Upper lobe of left lung (tissue), 6 donors: ENCODE results near the gene TNFRSF14. TPM values are rescaled to one million over a fixed set of nuclear protein-coding genes. Genes with fewer than 3 reads are reported as not detected.

Experiments used
- ATAC-seq, 2 donors: fragments of 200-7000 bp; cut with Tn5 transposase; one replicate each; pipeline ENCODE4 v1.9.1; 2022; ENCODE audit warnings: mild to moderate bottlenecking in 2 of 2, moderate library complexity in 2 of 2; ENCODE audit not compliant: low FRiP score in 2 of 2
- DNase-seq, 2 donors: peaks; one replicate each; pipeline ENCODE4 v3.0.0-alpha.2; 2019 to 2020
- H3K27ac ChIP-seq, 4 donors: fragments of 200-600 bp; sonication (generic); one replicate each; pipeline ENCODE4 v1.5.1; 2016 to 2019
- H3K27me3 ChIP-seq, 4 donors: fragments of 200-600 bp; sonication (generic); one replicate each; pipeline ENCODE4 v1.5.1; 2017 to 2019
- H3K36me3 ChIP-seq, 4 donors: fragments of 200-600 bp; sonication (generic); one replicate each; pipeline ENCODE4 v1.5.1; 2016 to 2019
- H3K4me1 ChIP-seq, 4 donors: fragments of 200-600 bp; sonication (generic); one replicate each; pipeline ENCODE4 v1.5.1; 2018 to 2019
- H3K4me3 ChIP-seq, 4 donors: fragments of 200-600 bp; sonication (generic); one replicate each; pipeline ENCODE4 v1.5.1; 2017 to 2019; ENCODE audit warnings: mild to moderate bottlenecking in 2 of 4, moderate library complexity in 1 of 4
- H3K9me3 ChIP-seq, 4 donors: fragments of 200-600 bp; sonication (generic); one replicate each; pipeline ENCODE4 v1.5.1; 2018 to 2019
- EP300 ChIP-seq, 4 donors: sonication (generic); formaldehyde crosslinking; IDR thresholded peaks; one replicate each; pipeline ENCODE4 v1.5.1; 2017; ENCODE audit warnings: antibody characterized with exemption in 4 of 4, control low read depth in 2 of 4
- POLR2A ChIP-seq, 4 donors: fragments of 450-650 bp; IDR thresholded peaks; one replicate each; pipeline ENCODE4 v1.5.1; 2016 to 2017; ENCODE audit warnings: antibody characterized with exemption in 4 of 4, mild to moderate bottlenecking in 2 of 4
- POLR2AphosphoS5 ChIP-seq, 2 donors: sonication (generic); formaldehyde crosslinking; IDR thresholded peaks; one replicate each; pipeline ENCODE4 v1.5.1; 2017; ENCODE audit warnings: antibody characterized with exemption in 2 of 2
- WGBS, 2 donors: methylation state at CpG; one replicate each; pipeline ENCODE4 v1.1.5; 2017 to 2018; 5-methylcytosine and 5-hydroxymethylcytosine counted together
- total RNA-seq, 6 donors: library from RNA; depleted of rRNA in 4 of 6; stranded (reverse); fragments of >200 nt in 4 of 6; gene quantifications; one replicate each; pipeline versions ENCODE4 v1.1.0 to v1.2.1, GENCODE V29; 2016 to 2021
- TF ChIP-seq, protein P1 (sequence below), 6 experiments: fragments of 450-650 bp in 4 of 6; fragments of 200-600 bp in 2 of 6; sonication (generic) in 2 of 6; IDR thresholded peaks; one replicate each; pipeline ENCODE4 v1.5.1; 2016 to 2019; ENCODE audit warnings: antibody characterized with exemption in 6 of 6
- donor health status: DM: no; HTN: no; CAD: no; lungs with moderate emphysema.
- donor health status: DM: no; HTN: yes; CAD: no; lungs with severe emphysema.

Gene TNFRSF14
- total RNA-seq, 6 donors from 2014 or later, result 61.1 to 641 (median 147) TPM

DNA sequence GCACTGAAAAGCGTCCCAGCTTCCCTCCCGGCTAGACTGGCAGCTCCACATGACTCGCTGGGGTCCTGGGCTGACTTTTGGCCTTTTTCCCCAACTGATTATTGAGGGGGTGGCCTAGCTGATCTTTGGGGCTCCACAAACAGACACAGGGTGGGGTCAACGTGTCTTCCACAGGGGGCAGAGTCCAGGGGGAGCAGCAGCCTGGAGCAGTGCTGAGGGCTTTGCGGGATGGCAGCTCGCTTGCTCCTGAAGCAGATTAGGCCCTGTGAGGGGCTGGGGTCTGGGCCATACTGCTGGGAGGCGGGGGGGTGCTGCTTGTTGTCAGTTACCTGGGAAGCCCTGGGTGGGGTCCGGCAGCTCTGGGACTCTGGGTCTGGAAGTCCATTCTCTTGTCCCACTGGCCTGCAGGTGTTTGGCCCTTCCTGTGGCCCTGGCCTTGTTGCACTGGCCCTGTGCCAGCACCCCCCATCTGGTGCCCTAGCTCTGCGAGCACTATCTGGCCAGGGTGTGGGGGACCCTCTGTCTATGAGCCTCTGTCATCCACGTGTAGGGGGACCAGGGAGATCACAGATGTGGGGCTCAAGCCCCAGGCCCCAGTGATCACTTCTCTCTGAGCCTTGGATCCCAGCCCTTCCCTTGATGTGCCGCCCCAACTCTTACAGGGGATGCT is 13.8 kb upstream of the TNFRSF14 start:
- no peaks in the 10 kb centered on the region for H3K36me3 ChIP-seq
- WGBS, 2 donors, result 80 to 88% methylated on average over 4 to 11 of the region's 11 CpGs
- H3K4me1 ChIP-seq, result peaks cover 38 to 58% (median 54%) of the 10 kb centered on the region in 4 donors
- ATAC-seq (no peak), DNase-seq (peak in 1 of 2 donors; percentile 65)
- TF ChIP-seq EP300 (IDR thresholded peaks at IDR 0.05) (no peak), POLR2A (IDR thresholded peaks at IDR 0.05) (no peak), POLR2AphosphoS5 (IDR thresholded peaks at IDR 0.05) (no peak)
- TF ChIP-seq, protein P1, sequence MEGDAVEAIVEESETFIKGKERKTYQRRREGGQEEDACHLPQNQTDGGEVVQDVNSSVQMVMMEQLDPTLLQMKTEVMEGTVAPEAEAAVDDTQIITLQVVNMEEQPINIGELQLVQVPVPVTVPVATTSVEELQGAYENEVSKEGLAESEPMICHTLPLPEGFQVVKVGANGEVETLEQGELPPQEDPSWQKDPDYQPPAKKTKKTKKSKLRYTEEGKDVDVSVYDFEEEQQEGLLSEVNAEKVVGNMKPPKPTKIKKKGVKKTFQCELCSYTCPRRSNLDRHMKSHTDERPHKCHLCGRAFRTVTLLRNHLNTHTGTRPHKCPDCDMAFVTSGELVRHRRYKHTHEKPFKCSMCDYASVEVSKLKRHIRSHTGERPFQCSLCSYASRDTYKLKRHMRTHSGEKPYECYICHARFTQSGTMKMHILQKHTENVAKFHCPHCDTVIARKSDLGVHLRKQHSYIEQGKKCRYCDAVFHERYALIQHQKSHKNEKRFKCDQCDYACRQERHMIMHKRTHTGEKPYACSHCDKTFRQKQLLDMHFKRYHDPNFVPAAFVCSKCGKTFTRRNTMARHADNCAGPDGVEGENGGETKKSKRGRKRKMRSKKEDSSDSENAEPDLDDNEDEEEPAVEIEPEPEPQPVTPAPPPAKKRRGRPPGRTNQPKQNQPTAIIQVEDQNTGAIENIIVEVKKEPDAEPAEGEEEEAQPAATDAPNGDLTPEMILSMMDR (IDR thresholded peaks at IDR 0.05), result no peak
- no peak overlapping the region for H3K4me3 ChIP-seq
- H3K27ac ChIP-seq, result no peak overlapping the region
- H3K9me3 ChIP-seq, result no peaks in the 10 kb centered on the region
- H3K27me3 ChIP-seq, result peaks cover 0 to 8% (median 4%) of the 10 kb centered on the region in 4 donors

DNA sequence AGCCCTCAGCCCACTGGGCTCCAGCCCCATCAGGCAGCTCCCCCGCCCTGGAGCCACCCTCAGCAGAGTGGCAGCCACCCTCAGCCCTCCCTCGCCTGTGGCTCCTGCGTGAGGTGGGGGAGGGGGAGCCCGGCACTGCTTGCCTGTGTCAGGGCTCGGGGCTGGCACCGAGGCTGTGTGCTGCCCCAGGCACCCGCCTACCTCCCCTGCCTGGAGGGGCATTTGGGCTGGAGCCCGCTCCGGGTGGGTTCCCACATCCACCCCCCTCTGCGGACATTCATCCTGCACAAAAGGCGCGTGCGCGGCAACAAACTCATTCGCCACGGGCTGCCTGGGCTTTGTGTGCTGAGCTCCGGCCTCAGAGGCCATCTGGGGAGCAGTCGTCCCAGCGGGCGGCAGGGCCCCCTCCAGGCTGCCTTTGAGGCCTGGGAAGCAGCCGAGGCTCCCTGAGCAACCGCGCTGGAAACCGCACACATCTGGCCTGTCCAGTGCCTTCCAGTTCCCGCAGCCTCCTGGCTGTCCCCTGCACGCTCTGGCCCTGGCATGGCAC is 12.6 kb upstream of the TNFRSF14 start:
- peaks cover 0 to 8% (median 4%) of the 10 kb centered on the region in 4 donors for H3K27me3 ChIP-seq
- H3K9me3 ChIP-seq, result no peaks in the 10 kb centered on the region
- TF ChIP-seq POLR2AphosphoS5 (IDR thresholded peaks at IDR 0.05) (no peak), EP300 (IDR thresholded peaks at IDR 0.05) (no peak), POLR2A (IDR thresholded peaks at IDR 0.05) (no peak)
- TF ChIP-seq, protein P1 (IDR thresholded peaks at IDR 0.05), result no peak
- no peak overlapping the region for H3K27ac ChIP-seq
- no peak for ATAC-seq
- no peak overlapping the region for H3K4me3 ChIP-seq
- peaks cover 49 to 71% (median 66%) of the 10 kb centered on the region in 4 donors for H3K4me1 ChIP-seq
- no peaks in the 10 kb centered on the region for H3K36me3 ChIP-seq
- peak in 1 of 2 donors; percentile 84 for DNase-seq
- 21 to 32% methylated on average over 5 to 23 of the region's 26 CpGs for WGBS, 2 donors

DNA sequence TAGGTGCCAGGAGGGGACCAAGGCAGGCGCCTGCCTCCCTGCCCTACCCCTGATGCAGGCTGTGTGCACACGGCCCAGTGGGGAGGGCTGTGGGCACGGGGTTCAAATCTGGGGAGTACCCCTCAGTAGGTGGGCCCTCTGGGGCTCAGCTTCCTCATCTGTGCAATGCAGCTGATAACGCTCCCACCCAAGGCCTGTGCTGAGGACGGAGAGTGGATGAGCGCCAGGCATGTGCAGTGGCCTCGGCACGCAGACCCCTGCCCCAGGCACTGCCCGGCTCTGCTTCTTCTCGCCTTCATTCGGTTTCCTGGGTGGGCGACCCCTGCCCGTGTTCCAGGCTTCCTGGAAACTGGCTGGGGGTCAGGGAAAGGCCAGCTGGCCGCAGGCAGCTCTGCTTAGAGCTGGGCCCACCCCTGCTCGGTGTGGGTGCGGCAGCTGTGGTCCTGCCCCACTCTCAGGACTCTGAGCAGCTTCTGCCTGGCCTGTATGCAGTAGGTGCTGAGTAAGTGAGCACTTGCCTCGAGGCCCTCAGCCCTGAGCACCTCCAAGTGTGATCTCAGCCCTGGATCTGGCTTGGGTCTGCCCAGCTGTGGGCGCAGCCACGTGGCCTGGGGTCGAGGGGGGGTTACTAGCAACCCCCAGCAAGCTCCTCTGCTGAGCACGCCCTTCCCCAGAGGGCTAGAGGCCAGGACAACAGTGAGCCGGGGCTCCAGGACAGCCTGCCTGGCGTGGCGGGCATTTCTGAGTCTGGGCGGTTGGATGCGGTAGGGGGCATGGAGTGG is 11.9 kb upstream of the TNFRSF14 start:
- no peak for ATAC-seq
- Histone ChIP-seq H3K36me3 (no peaks in the 10 kb centered on the region), H3K4me1 (peaks cover 53 to 77% (median 71%) of the 10 kb centered on the region in 4 donors)

DNA sequence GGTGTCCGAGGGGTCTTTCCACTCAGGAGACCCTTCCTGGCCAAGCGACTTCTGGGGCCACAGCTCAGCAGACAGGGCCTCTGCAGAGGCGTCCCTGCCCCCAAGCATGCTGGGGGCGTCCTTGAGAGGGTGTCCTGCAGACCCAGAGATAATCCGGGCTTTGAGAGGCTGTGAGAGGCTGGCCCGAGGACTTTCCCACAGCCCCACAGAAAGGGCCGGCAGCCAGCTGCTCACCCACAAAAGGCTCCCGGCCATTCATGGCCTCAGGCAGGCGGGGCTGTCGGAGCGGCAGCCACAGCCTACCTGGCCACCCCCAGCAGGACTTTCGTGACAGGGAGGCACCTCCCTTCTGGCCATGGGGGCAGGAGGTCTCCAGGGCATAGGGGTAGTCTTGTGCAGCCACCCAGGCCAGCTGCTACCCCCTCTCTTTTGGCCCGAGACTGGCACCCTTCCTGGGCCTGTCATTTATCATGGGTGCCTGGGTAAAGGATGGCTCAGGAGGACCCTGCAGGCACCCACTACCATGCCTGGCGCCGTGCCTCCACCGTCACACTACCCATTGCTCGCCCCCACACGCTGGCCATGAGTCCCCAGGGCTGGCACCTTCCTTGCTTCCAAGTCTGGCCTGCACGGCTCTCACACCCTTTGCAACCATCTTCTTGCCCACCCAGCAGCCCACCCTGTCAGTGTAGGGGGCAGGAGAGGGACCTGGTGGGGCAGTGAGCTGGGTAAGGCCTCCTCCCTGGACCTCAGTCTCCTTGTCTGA is 11.1 kb upstream of the TNFRSF14 start:
- Histone ChIP-seq H3K4me3 (no peak overlapping the region), H3K9me3 (no peaks in the 10 kb centered on the region), H3K27me3 (peaks cover 0 to 8% (median 4%) of the 10 kb centered on the region in 4 donors), H3K4me1 (peaks cover 59 to 84% (median 77%) of the 10 kb centered on the region in 4 donors), H3K27ac (peak overlapping the region in 3 of 4 donors; percentile 97 to 99 (median 98)), H3K36me3 (no peaks in the 10 kb centered on the region)
- TF ChIP-seq POLR2A (IDR thresholded peaks at IDR 0.05) (no peak), POLR2AphosphoS5 (IDR thresholded peaks at IDR 0.05) (no peak), EP300 (IDR thresholded peaks at IDR 0.05) (no peak)
- TF ChIP-seq, protein P1 (IDR thresholded peaks at IDR 0.05), result no peak
- no peak for ATAC-seq
- 65 to 66% methylated on average over 13 to 19 of the region's 19 CpGs for WGBS, 2 donors
- peak in 1 of 2 donors; percentile 78 for DNase-seq

More for the DNA sequence above, 11.9 kb upstream of the TNFRSF14 start:
- DNase-seq, result peak in 1 of 2 donors; percentile 81
- H3K4me3 ChIP-seq, result no peak overlapping the region
- H3K9me3 ChIP-seq, result no peaks in the 10 kb centered on the region
- TF ChIP-seq POLR2AphosphoS5 (IDR thresholded peaks at IDR 0.05), result no peak
- TF ChIP-seq, protein P1 (IDR thresholded peaks at IDR 0.05), result no peak
- TF ChIP-seq POLR2A (IDR thresholded peaks at IDR 0.05), result no peak
- TF ChIP-seq EP300 (IDR thresholded peaks at IDR 0.05), result no peak
- peaks cover 0 to 8% (median 4%) of the 10 kb centered on the region in 4 donors for H3K27me3 ChIP-seq
- peak overlapping the region in 2 of 4 donors; percentile 48 to 97 for H3K27ac ChIP-seq
- 56 to 58% methylated on average over 13 to 26 of the region's 26 CpGs for WGBS, 2 donors
